Stimulated activated CD4-positive, alpha-beta T cell treated with anti-CD3 and anti-CD28 coated beads, TNF-alpha, amount 100 ng/mL, for 48 hours (primary cell): ENCODE measurements around the gene CYB561.
A peak's percentile ranks its signal among the peaks of the same experiment; 100 is the strongest.

Experiments
- DNase-seq, 3 donors: peaks; one replicate each; pipeline ENCODE4 v3.0.0-alpha.2; 2020; ENCODE audit warnings: low read depth in 3 of 3

The CYB561 gene

GRCh38 chr17:63412234-63412633, 33.9 kb downstream of the CYB561 start:
- no peak for DNase-seq

GRCh38 chr17:63407741-63408330, 38.3 kb downstream of the CYB561 start:
- no peak for DNase-seq

DNA sequence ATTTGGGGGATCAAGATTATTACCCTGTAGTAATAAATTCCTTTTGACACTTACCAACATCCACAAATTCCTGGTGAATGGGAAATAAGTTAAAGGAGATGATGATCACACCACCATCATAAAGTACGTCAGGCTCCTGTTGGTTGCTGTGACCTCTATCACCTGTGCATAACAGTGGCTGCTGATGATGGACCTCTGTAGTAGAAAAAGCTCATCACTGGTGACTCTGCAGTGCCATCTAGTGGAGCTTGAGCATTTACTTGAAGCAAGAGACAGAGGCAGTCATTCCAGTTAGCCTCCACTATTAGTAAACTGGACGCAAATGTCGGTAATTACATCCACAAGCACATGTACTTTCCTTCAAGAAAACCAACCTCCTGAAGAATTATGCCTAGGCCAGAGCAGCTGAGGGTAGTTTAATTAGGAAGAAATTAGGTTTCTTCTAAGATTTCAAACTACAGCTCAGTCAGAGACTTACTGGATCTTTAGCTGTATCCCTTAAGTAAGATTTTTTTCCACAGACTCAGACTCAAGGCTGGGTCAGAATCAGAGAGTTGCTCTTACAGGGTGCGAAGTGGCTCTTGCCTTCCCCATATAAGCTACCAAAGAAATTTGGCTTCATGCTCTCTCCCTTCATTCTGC, 39.3 kb downstream of the CYB561 start:
- DNase-seq: peak; percentile 40 to 67 (median 55)

GRCh38 chr17:63405741-63406261, 40.3 kb downstream of the CYB561 start:
- DNase-seq: no peak

DNA sequence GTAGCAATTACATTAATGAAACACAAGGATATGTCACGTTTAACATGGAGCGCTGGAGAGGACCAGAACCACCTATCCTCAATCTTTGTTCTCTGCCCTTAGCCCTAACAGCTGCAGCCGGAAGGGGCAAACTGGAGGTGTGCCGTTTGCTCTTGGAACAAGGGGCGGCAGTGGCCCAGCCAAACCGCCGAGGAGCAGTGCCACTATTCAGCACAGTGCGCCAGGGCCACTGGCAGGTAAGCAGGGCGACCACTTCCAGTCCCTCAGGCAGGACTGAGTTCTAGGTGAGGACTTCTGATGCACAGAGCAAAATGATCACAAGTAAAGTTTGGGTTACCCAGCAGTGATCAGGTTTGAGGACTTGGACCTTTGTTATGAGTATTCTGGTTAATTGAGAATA, 41.1 kb downstream of the CYB561 start:
- no peak for DNase-seq

- DNase-seq: no peak
These were observed 43.5 kb downstream of the CYB561 start for GRCh38 chr17:63402431-63403212.

- DNase-seq: no peak
These were observed 46.2 kb downstream of the CYB561 start for GRCh38 chr17:63399856-63400255.

- DNase-seq: no peak
These were observed 46.8 kb downstream of the CYB561 start for GRCh38 chr17:63399316-63399715.

DNA sequence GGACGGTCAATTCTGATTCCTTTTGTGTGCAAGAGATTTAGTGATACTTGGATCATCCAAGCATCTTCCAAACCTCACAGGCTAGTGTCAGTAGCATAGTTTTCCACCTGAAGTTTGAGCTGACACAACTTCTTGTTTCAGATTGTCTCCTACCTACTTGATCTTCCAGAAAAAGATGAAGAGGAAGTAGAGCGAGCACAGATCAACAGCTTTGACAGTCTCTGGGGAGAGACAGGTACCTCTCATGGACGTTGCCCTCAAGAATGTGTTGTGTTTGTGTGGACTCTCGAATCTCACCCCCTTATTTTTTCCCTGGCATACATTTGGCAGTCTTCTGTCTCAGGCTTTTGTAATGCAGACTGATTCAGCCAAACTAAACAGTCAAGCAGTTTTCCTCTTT, 47.4 kb downstream of the CYB561 start:
- DNase-seq: no peak

DNA sequence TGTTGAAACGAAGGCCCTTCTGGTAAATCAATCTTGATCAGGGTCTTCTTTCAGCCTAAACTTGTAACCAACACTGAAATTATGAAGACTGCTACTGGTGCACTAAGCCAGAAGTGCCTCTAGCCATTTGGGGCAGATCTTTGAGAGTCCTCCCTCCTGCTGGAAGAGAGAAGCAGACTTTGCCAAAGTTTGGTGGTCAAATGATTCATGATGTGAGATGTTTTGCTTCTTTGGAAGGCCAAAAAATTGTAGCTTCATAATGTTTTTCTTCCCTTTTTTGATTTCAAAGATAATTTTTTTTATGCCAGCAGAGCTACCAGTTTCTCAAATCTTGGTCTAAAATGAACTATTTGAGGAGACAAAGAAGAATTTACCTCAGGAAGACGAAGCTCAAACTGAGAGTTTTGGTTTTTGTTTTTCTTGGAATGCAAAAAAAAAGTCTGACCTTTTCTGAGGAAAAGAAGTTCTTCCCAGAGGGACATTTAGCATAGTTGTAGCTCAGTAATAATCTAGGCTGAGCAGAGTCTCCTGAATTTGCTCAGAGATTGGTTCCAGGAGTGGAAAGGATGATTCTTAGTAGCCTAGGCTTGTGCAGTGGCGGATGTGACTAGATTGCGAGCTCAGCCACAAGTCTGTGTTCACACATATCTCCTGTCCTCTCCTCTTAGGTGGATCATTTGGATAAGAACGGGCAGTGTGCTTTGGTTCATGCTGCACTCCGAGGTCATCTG, 50.9 kb downstream of the CYB561 start:
- no peak for DNase-seq

GRCh38 chr17:63390090-63390489, 56.0 kb downstream of the CYB561 start:
- DNase-seq: no peak

DNA sequence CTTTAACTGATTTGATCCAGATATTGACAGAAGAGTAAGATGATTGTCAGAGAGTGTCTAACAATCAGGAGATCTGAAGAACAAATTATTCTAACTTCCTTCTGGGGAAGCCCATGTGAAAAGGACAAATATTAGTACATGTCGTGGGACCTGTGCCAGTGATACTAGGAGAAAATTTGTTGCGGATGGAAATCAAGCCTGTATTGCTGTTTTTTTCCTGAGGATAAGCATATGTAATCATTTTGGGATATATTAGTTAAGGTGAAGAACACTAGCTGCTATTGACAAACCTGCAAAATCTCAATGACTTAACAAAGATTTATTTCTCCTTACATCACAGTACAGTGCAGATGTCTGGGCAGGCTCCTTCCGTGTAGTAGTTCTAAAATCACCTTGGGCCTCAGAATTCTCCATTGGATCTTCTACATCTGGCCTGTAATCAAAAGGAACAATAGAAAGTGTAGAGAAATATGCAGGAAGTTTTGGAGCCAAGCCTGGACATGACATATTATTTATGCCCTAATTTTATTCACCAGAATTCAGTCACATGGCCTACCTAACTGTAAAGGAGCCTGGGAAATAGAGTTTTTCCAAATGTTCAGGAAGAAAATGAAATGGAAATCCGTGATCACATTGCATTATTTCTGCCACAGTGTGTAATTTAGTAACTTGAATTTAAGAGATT, 58.3 kb downstream of the CYB561 start:
- DNase-seq: no peak

GRCh38 chr17:63382826-63383225, 63.3 kb downstream of the CYB561 start:
- DNase-seq: no peak
